Esophagus squamous epithelium (tissue), 5 donors: ENCODE results near the gene AXIN1. TPM values are rescaled to one million over a fixed set of nuclear protein-coding genes. Genes with fewer than 3 reads are reported as not detected.
"Not testable (repeated sequence)": the region's sequence is repeated elsewhere in the genome, so short reads cannot be mapped to it uniquely, and the experiment has no call there.

Experiments
- DNase-seq: peaks from one replicate; lab custom pipeline; 2025; lab: John Stamatoyannopoulos, UW
- H3K27ac ChIP-seq, 4 donors: fragments of 200-600 bp; sonication (generic); one replicate each; pipeline ENCODE4 v1.5.1; 2016 to 2019; ENCODE audit warnings: mild to moderate bottlenecking in 1 of 4
- H3K27me3 ChIP-seq, 4 donors: fragments of 200-600 bp; sonication (generic); 1 replicate in 3 of 4; 2 replicates in 1 of 4; pipeline versions ENCODE4 v1.5.1 to v1.6.0; 2017 to 2021; ENCODE audit warnings: antibody characterized with exemption in 1 of 4
- H3K36me3 ChIP-seq, 3 donors: fragments of 200-600 bp; sonication (generic); one replicate each; pipeline ENCODE4 v1.5.1; 2016 to 2019
- H3K4me1 ChIP-seq, 3 donors: fragments of 200-600 bp; sonication (generic); one replicate each; pipeline ENCODE4 v1.5.1; 2017 to 2019
- H3K4me3 ChIP-seq, 4 donors: fragments of 200-600 bp; sonication (generic); 1 replicate in 3 of 4; 2 replicates in 1 of 4; pipeline ENCODE4 v1.5.1; 2016 to 2019; ENCODE audit warnings: mild to moderate bottlenecking in 2 of 4, moderate library complexity in 1 of 4
- H3K9me3 ChIP-seq, 3 donors: fragments of 200-600 bp; sonication (generic); one replicate each; pipeline ENCODE4 v1.5.1; 2016 to 2019
- POLR2A ChIP-seq, 4 donors: fragments of 450-650 bp; IDR thresholded peaks; one replicate each; pipeline ENCODE4 v1.6.1; 2017; ENCODE audit warnings: antibody characterized with exemption in 4 of 4, mild to moderate bottlenecking in 4 of 4, moderate library complexity in 3 of 4
- WGBS, 2 donors: methylation state at CpG; one replicate each; pipeline ENCODE4 v1.1.5; 2018; 5-methylcytosine and 5-hydroxymethylcytosine counted together
- intact Hi-C: fragments of 100-400 bp; cut with DNase I; formaldehyde crosslinking; loops from one replicate; pipeline ENCODE4 v1.15.0; 2022
- total RNA-seq, 4 donors: library from RNA; depleted of rRNA; stranded (reverse); fragments of >200 nt; gene quantifications; one replicate each; pipeline ENCODE4 v1.1.0, GENCODE V29; 2016
- TF ChIP-seq, protein P1 (sequence below), 6 experiments: fragments of 450-650 bp in 4 of 6; fragments of 200-600 bp in 2 of 6; sonication (generic) in 2 of 6; IDR thresholded peaks; one replicate each; pipeline ENCODE4 v1.5.1; 2016 to 2019; ENCODE audit warnings: antibody characterized with exemption in 6 of 6, mild to moderate bottlenecking in 4 of 6, moderate library complexity in 4 of 6
- donor health status: DM: yes; HTN: yes; CAD: no.

Gene AXIN1
- total RNA-seq, 4 donors from 2014 or later, result 17.8 to 32.2 (median 22.2) TPM

DNA sequence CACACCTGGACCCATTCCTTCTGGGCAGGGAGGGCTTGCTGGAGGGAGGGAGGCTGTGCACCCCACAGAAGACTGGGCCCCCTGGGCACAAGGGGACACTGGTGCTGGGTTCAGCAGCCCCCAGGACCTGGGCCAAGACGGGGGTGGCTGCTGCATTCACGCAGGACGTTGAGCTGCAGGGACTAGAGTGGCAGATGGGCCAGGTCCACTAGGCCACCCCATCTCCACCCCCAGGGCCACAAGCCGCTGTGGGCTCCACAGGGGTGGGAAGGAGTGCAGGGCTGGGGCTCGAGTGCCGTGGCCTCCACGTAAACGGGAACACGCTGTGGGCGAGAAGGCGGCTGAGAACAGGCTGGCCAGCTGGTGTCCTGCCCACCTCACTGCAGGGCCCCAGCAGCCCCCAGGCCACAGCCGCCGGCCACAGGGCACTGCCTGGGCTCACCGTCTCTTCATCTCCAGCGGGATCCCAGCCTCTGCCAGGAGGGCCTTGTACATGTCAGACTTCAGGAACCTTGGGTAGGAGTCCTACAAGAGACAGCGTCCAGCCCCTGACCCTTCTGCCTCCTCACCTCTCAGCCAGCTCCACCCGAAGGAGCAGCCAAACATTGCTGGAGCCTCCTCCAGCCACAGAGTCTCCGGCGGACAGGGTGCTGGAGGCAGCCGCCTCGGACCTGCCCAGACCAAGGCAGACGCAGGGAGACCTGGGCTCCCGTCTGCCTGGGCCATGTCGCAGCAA lies 83.3 kb downstream of the AXIN1 start:
- peaks cover 0 to 38% (median 3%) of the 10 kb centered on the region in 3 donors for H3K4me1 ChIP-seq
- 90% methylated on average over 2 of the region's 24 CpGs; no CpG with 5 or more reads in 1 of the 2 donors for WGBS, 2 donors
- intact Hi-C loops, result no loop called here
- peaks cover 2 to 14% (median 3%) of the 10 kb centered on the region in 3 donors for H3K36me3 ChIP-seq
- no peak overlapping the region for H3K4me3 ChIP-seq
- DNase-seq, result no peak
- no peaks in the 10 kb centered on the region for H3K9me3 ChIP-seq
- H3K27me3 ChIP-seq, result peaks cover 0 to 23% (median 0%) of the 10 kb centered on the region in 4 donors
- H3K27ac ChIP-seq, result no peak overlapping the region
- no peak for TF ChIP-seq POLR2A (IDR thresholded peaks at IDR 0.05)
- TF ChIP-seq, protein P1, sequence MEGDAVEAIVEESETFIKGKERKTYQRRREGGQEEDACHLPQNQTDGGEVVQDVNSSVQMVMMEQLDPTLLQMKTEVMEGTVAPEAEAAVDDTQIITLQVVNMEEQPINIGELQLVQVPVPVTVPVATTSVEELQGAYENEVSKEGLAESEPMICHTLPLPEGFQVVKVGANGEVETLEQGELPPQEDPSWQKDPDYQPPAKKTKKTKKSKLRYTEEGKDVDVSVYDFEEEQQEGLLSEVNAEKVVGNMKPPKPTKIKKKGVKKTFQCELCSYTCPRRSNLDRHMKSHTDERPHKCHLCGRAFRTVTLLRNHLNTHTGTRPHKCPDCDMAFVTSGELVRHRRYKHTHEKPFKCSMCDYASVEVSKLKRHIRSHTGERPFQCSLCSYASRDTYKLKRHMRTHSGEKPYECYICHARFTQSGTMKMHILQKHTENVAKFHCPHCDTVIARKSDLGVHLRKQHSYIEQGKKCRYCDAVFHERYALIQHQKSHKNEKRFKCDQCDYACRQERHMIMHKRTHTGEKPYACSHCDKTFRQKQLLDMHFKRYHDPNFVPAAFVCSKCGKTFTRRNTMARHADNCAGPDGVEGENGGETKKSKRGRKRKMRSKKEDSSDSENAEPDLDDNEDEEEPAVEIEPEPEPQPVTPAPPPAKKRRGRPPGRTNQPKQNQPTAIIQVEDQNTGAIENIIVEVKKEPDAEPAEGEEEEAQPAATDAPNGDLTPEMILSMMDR (IDR thresholded peaks at IDR 0.05), result no peak

DNA sequence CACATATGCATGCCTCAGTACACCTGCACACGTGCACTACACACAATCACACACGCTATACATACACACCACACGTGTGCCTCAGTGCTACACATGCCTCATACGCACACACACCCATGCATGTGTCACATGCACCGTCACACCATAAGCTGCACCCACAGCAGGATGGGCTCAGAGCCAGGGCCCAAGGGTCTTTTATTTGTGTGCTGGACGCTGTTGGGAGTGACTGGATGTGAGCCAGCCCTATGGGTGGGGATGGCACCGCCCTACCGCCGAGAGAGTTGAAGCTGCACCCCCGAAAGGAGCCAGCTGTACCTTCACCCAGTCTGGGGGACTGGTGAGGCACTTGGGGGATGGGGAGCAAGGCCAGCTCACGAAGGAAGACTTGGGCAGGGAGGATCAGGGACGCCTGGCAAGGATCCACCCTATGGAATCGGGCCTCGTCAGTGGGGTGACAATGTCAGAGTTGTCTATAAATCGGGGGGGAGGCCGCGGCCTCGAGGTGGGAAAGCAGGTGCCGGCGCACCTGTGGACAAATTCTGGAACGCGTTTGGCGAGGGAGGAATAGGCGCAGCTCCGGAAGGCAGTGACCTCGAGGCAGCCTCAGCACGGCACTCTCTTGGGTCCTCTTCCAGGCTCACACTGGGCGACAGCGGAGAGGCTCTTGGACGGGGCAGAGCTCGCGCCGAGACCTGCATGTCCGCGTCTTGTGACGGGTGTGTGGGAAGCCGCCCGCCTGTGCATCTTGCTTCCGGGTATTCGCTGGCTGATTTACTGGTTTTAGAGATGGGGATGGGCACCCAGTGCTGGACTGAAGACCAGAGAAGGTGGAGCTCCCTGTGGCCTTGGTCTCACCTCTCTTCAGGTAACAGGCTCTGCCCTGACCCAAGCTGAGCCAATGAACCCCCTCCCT lies 84.1 kb downstream of the AXIN1 start:
- TF ChIP-seq POLR2A (IDR thresholded peaks at IDR 0.05), result no peak
- TF ChIP-seq, protein P1 (IDR thresholded peaks at IDR 0.05), result no peak
- Histone ChIP-seq H3K9me3 (no peaks in the 10 kb centered on the region), H3K4me3 (no peak overlapping the region), H3K36me3 (peaks cover 9 to 22% (median 12%) of the 10 kb centered on the region in 3 donors), H3K27ac (peak overlapping the region in 2 of 4 donors; percentile 29 to 52), H3K27me3 (peaks cover 0 to 15% (median 0%) of the 10 kb centered on the region in 4 donors), H3K4me1 (peaks cover 0 to 29% (median 3%) of the 10 kb centered on the region in 3 donors)
- intact Hi-C loops, result no loop called here
- 37 to 64% methylated on average over 29 to 34 of the region's 40 CpGs for WGBS, 2 donors
- no peak for DNase-seq

DNA sequence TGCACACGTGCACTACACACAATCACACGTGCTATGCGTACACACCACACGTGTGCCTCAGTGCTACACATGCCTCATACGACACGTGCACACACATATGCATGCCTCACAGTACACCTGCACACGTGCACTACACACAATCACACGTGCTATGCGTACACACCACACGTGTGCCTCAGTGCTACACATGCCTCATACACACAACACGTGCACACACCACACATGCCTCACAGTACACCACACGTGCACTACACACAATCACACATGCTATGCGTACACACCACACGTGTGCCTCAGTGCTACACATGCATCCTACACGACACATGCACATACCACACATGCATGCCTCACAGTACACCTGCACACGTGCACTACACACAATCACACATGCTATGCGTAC lies 85.0 kb downstream of the AXIN1 start:
- 87 to 88% methylated on average over 17 of the region's 17 CpGs for WGBS, 2 donors
- DNase-seq, H3K27ac ChIP-seq, H3K27me3 ChIP-seq, H3K4me3 ChIP-seq, intact Hi-C loops, H3K9me3 ChIP-seq: not testable (repeated sequence)
- Histone ChIP-seq H3K4me1 (peaks cover 0 to 26% (median 3%) of the 10 kb centered on the region in 3 donors), H3K36me3 (peaks cover 14 to 31% (median 14%) of the 10 kb centered on the region in 3 donors)

DNA sequence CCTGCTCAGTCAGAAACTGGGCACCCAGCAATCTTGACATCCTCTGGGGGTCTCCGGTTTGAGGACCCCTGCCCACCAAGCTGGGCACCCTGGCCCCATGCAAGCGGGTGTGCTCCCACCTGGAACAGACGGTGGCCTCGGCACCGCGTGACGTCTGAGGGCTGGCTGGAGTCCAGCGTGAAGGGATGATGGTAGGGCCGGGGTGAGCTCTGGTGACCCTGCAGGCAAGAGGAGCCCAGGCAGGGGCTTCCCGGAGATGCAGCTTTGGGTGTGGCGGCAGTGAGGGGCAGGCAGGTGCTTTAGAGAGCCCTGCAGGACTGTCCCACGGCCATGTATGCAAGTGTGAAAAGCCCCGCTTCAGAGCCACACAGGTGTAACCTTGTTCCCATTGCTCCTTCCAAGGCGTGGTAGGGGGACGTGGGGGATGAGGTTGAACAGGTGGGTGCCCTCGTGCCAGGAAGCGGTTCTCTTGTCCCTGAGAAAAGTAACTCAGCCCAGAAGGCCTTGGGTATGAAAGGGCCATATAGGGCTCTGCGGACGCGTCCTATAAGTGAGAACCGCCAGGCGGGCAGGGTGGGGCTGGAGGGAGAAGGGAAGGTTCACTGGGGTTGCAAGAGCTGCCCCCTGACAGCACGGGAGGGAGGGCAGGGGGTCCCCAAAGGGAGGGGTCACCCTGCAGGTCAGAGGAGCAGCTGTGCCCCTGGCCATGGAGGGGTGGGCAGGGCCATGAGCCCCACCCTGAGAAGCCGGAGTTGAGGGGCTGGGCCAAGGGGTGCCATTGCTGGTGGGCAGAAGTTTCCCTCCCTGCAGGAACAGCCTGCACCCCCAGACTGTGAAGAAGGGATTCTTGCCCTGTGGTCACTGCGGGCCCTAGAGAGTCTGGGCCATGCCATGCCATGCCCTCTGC lies 86.0 kb downstream of the AXIN1 start:
- TF ChIP-seq POLR2A (IDR thresholded peaks at IDR 0.05), result no peak
- TF ChIP-seq, protein P1 (IDR thresholded peaks at IDR 0.05), result no peak
- H3K4me3 ChIP-seq, result no peak overlapping the region
- peaks cover 0 to 3% (median 0%) of the 10 kb centered on the region in 4 donors for H3K27me3 ChIP-seq
- H3K27ac ChIP-seq, result no peak overlapping the region
- WGBS, 2 donors, result 63 to 72% methylated on average over 7 to 13 of the region's 25 CpGs
- peaks cover 0 to 26% (median 3%) of the 10 kb centered on the region in 3 donors for H3K4me1 ChIP-seq
- no peak for DNase-seq
- no peaks in the 10 kb centered on the region for H3K9me3 ChIP-seq
- intact Hi-C loops, result no loop called here
- peaks cover 17 to 41% (median 18%) of the 10 kb centered on the region in 3 donors for H3K36me3 ChIP-seq

DNA sequence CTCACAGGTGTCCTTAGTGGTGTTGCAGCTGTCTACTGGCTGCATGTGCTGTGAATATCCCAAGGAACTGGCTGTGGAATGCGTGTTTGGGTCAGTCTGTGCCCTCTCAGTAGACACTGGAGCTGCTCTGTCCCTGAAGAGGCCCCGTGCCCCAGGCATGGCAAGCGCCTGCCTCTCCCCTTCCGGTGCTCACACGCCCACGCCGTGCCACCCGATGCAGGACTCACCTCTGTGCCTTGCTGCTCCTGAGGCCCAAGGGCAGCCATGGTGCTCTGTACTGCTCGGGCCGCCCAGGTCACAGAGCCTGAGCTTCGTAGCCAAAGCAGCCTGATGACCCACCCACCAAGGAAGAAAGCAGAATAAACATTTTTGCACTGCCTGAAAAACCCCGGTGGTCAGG lies 86.8 kb downstream of the AXIN1 start:
- H3K9me3 ChIP-seq, result no peaks in the 10 kb centered on the region
- no peak overlapping the region for H3K27ac ChIP-seq
- H3K4me1 ChIP-seq, result peaks cover 0 to 26% (median 3%) of the 10 kb centered on the region in 3 donors
- H3K36me3 ChIP-seq, result peaks cover 17 to 49% (median 25%) of the 10 kb centered on the region in 3 donors
- no peaks in the 10 kb centered on the region for H3K27me3 ChIP-seq
- no peak overlapping the region for H3K4me3 ChIP-seq
- TF ChIP-seq POLR2A (IDR thresholded peaks at IDR 0.05), result no peak
- TF ChIP-seq, protein P1 (IDR thresholded peaks at IDR 0.05), result no peak
- 47 to 74% methylated on average over 2 to 4 of the region's 12 CpGs for WGBS, 2 donors
- DNase-seq, result no peak
- intact Hi-C loops, result no loop called here
